Fibroblast of lung (primary cell): ENCODE results near the gene DDX28. TPM values are rescaled to one million over a fixed set of nuclear protein-coding genes. Genes with fewer than 3 reads are reported as not detected.
A peak's percentile ranks its signal among the peaks of the same experiment; 100 is the strongest.

ENCODE experiments used
- DNase-seq, 2 donors: peaks; one replicate each; pipeline versions ENCODE4 v3.0.0 to v3.0.0-alpha.2; 2010; ENCODE audit warnings: low read depth in 2 of 2
- H2AFZ ChIP-seq: 2 replicates; pipeline ENCODE4 v1.5.1; 2012; ENCODE audit warnings: low read length, control low read depth, inconsistent platforms
- H3K27ac ChIP-seq: 2 replicates; pipeline ENCODE4 v1.5.1; 2011; ENCODE audit warnings: low read length, control low read depth; ENCODE audit not compliant: insufficient read depth
- H3K27me3 ChIP-seq: 2 replicates; pipeline ENCODE4 v1.5.1; 2011; ENCODE audit warnings: mild to moderate bottlenecking, low read length; ENCODE audit not compliant: control insufficient read depth, insufficient read depth
- H3K36me3 ChIP-seq: 2 replicates; pipeline ENCODE4 v1.5.1; 2011; ENCODE audit warnings: low read length; ENCODE audit not compliant: control insufficient read depth, insufficient read depth
- H3K4me1 ChIP-seq: 2 replicates; pipeline ENCODE4 v1.5.1; 2011; ENCODE audit warnings: low read length; ENCODE audit not compliant: control insufficient read depth, insufficient read depth; ENCODE audit errors: extremely low read depth
- H3K4me2 ChIP-seq: 2 replicates; pipeline ENCODE4 v1.5.1; 2011; ENCODE audit warnings: low read length, control low read depth; ENCODE audit not compliant: insufficient read depth; ENCODE audit errors: extremely low read depth
- H3K4me3 ChIP-seq, 4 experiments: fragments of 200-600 bp in 1 of 4; sonication (generic) in 1 of 4; replicated peaks in 1 of 4; 2 replicates each; pipeline ENCODE4 v1.5.1; 2011 to 2016; ENCODE audit warnings: low read length in 4 of 4, low read depth in 3 of 4, mild to moderate bottlenecking in 3 of 4, control low read depth in 2 of 4, inconsistent platforms in 1 of 4, mixed read lengths in 1 of 4; ENCODE audit not compliant: insufficient read depth in 1 of 4; ENCODE audit errors: control extremely low read depth in 1 of 4
- H3K79me2 ChIP-seq: 2 replicates; pipeline ENCODE4 v1.5.1; 2012; ENCODE audit warnings: mild to moderate bottlenecking, low read length, inconsistent platforms; ENCODE audit not compliant: control insufficient read depth, insufficient read depth
- H3K9ac ChIP-seq: 2 replicates; pipeline ENCODE4 v1.5.1; 2011; ENCODE audit warnings: mild to moderate bottlenecking, low read length, control low read depth; ENCODE audit not compliant: insufficient read depth
- H3K9me3 ChIP-seq: 2 replicates; pipeline ENCODE4 v1.5.1; 2012; ENCODE audit warnings: low read depth, low read length; ENCODE audit not compliant: control insufficient read depth, insufficient read depth
- H4K20me1 ChIP-seq: 2 replicates; pipeline ENCODE4 v1.5.1; 2011; ENCODE audit warnings: low read length; ENCODE audit not compliant: control insufficient read depth, insufficient read depth; ENCODE audit errors: extremely low read depth
- CTCF ChIP-seq, 2 donors: IDR thresholded peaks in 1 of 2; conservative IDR thresholded peaks in 1 of 2; 1 replicate in 1 of 2; 2 replicates in 1 of 2; pipeline ENCODE4 v1.5.1; 2011 to 2012; ENCODE audit warnings: low read length in 2 of 2, control low read depth in 1 of 2, inconsistent platforms in 1 of 2, low read depth in 1 of 2, mild to moderate bottlenecking in 1 of 2
- EZH2 ChIP-seq: IDR thresholded peaks from 2 replicates; pipeline ENCODE4 v1.5.1; 2012; ENCODE audit warnings: low read length, control low read depth, mild to moderate bottlenecking; ENCODE audit errors: missing control alignments
- polyA plus RNA-seq, 2 donors: library from polyadenylated mRNA; depleted of rRNA in 1 of 2; stranded (reverse) in 1 of 2; unstranded in 1 of 2; fragments of >200 nt; gene quantifications; 2 replicates each; pipeline ENCODE4 v1.2.1, GENCODE V29; 2011 to 2012; ENCODE audit warnings: missing spikeins in 1 of 2
- total RNA-seq: library from RNA; depleted of rRNA; stranded (reverse); fragments of >200 nt; gene quantifications from 2 replicates; pipeline ENCODE4 v1.2.1, GENCODE V29; 2014

Gene DDX28
- total and polyA plus RNA-seq, 2 donors (not counting 1 experiment from before 2014, with no cell fraction given) = 5.3 to 10.7 TPM

- peaks cover 13% of the 10 kb centered on the region for H3K4me1 ChIP-seq
- DNase-seq = peak; percentile 71 to 91
- peaks cover 5% of the 10 kb centered on the region for H3K36me3 ChIP-seq
- no peak overlapping the region for H3K4me3 ChIP-seq
- no peak overlapping the region for H2AFZ ChIP-seq
- H3K27me3 ChIP-seq = no peaks in the 10 kb centered on the region
- no peak overlapping the region for H3K4me2 ChIP-seq
- peak; percentile 78 to 89 for TF ChIP-seq CTCF (conservative IDR thresholded peaks at IDR 0.05 in 1 of 2, IDR thresholded peaks at IDR 0.05 in 1 of 2; ENCODE audit: low read depth in 1 of 2, low read length in 2 of 2)
- no peak for TF ChIP-seq EZH2
- H3K79me2 ChIP-seq = no peaks in the 10 kb centered on the region
- H3K9ac ChIP-seq = no peak overlapping the region
- no peaks in the 10 kb centered on the region for H3K9me3 ChIP-seq
- no peaks in the 10 kb centered on the region for H4K20me1 ChIP-seq
- H3K27ac ChIP-seq = peak overlapping the region; percentile 4
Measured at GRCh38 chr16:68064791-68065365, 41.8 kb upstream of the DDX28 start.

- H3K36me3 ChIP-seq = peaks cover 5% of the 10 kb centered on the region
- no peak overlapping the region for H3K4me2 ChIP-seq
- DNase-seq = no peak
- H3K9me3 ChIP-seq = no peaks in the 10 kb centered on the region
- no peaks in the 10 kb centered on the region for H4K20me1 ChIP-seq
- peaks cover 13% of the 10 kb centered on the region for H3K4me1 ChIP-seq
- no peaks in the 10 kb centered on the region for H3K79me2 ChIP-seq
- H3K27ac ChIP-seq = no peak overlapping the region
- no peak overlapping the region for H3K4me3 ChIP-seq
- no peak for TF ChIP-seq EZH2
- no peak for TF ChIP-seq CTCF (conservative IDR thresholded peaks at IDR 0.05 in 1 of 2, IDR thresholded peaks at IDR 0.05 in 1 of 2; ENCODE audit: low read depth in 1 of 2, low read length in 2 of 2)
- H2AFZ ChIP-seq = no peak overlapping the region
- no peak overlapping the region for H3K9ac ChIP-seq
- no peaks in the 10 kb centered on the region for H3K27me3 ChIP-seq
Measured at GRCh38 chr16:68062910-68063393, 39.9 kb upstream of the DDX28 start.

- TF ChIP-seq EZH2 = no peak
- TF ChIP-seq CTCF (conservative IDR thresholded peaks at IDR 0.05 in 1 of 2, IDR thresholded peaks at IDR 0.05 in 1 of 2; ENCODE audit: low read depth in 1 of 2, low read length in 2 of 2) = no peak
- no peak for DNase-seq
Measured at GRCh38 chr16:68061396-68061795, 38.4 kb upstream of the DDX28 start.

More at GRCh38 chr16:68061396-68061795, 38.4 kb upstream of the DDX28 start:
- Histone ChIP-seq H3K27me3 (no peaks in the 10 kb centered on the region), H3K4me1 (peaks cover 13% of the 10 kb centered on the region), H2AFZ (no peak overlapping the region), H3K4me2 (no peak overlapping the region), H3K4me3 (no peak overlapping the region), H3K9me3 (no peaks in the 10 kb centered on the region), H4K20me1 (no peaks in the 10 kb centered on the region), H3K36me3 (peaks cover 5% of the 10 kb centered on the region), H3K79me2 (no peaks in the 10 kb centered on the region), H3K27ac (no peak overlapping the region), H3K9ac (no peak overlapping the region)
